Prostate gland (tissue), 2 donors: ENCODE measurements around the gene CETN3. TPM values are rescaled to one million over a fixed set of nuclear protein-coding genes. Genes with fewer than 3 reads are reported as not detected.
A peak's percentile ranks its signal among the peaks of the same experiment; 100 is the strongest.

Experiments used
- DNase-seq: peaks from one replicate; pipeline ENCODE4 v3.0.0-alpha.2; 2019; ENCODE audit warnings: low spot score
- H3K27ac ChIP-seq, 2 donors: fragments of 200-600 bp; sonication (generic); 2 replicates each; pipeline ENCODE4 v1.5.1; 2017 to 2019
- H3K27me3 ChIP-seq: fragments of 200-600 bp; sonication (generic); replicated peaks from 2 replicates; pipeline ENCODE4 v1.5.1; 2019; ENCODE audit not compliant: insufficient read depth
- H3K36me3 ChIP-seq, 2 donors: fragments of 200-600 bp; sonication (generic); 1 replicate in 1 of 2; 2 replicates in 1 of 2; pipeline versions ENCODE4 v1.5.1 to v1.8.1; 2017 to 2019
- H3K4me1 ChIP-seq: fragments of 200-600 bp; sonication (generic); replicated peaks from 2 replicates; pipeline ENCODE4 v1.5.1; 2019
- H3K4me3 ChIP-seq, 2 donors: fragments of 200-600 bp; sonication (generic); 2 replicates each; pipeline ENCODE4 v1.5.1; 2017 to 2019
- H3K9me3 ChIP-seq: fragments of 200-600 bp; sonication (generic); 2 replicates; pipeline ENCODE4 v1.5.1; 2017
- CTCF ChIP-seq, 4 experiments: fragments of 200-600 bp in 2 of 4; fragments of 450-650 bp in 2 of 4; sonication (generic) in 2 of 4; IDR thresholded peaks; 1 replicate in 3 of 4; 2 replicates in 1 of 4; pipeline ENCODE4 v1.5.1; 2016 to 2019; ENCODE audit warnings: antibody characterized with exemption in 4 of 4, mild to moderate bottlenecking in 2 of 4, moderate library complexity in 2 of 4
- POLR2A ChIP-seq: fragments of 450-650 bp; IDR thresholded peaks from one replicate; pipeline ENCODE4 v1.6.1; 2016; ENCODE audit warnings: antibody characterized with exemption, mild to moderate bottlenecking
- POLR2AphosphoS5 ChIP-seq: sonication (generic); formaldehyde crosslinking; IDR thresholded peaks from one replicate; pipeline ENCODE4 v1.6.1; 2017; ENCODE audit warnings: antibody characterized with exemption
- WGBS: methylation state at CpG from one replicate; pipeline ENCODE4 v1.1.5; 2018; 5-methylcytosine and 5-hydroxymethylcytosine counted together
- intact Hi-C: fragments of 100-400 bp; cut with DNase I; formaldehyde crosslinking; loops from one replicate; pipeline ENCODE4 v1.14.2; 2022
- total RNA-seq, 2 donors: library from RNA; depleted of rRNA; stranded (reverse); fragments of >200 nt; gene quantifications; one replicate each; pipeline ENCODE4 v1.1.0, GENCODE V29; 2016

Gene CETN3
- total RNA-seq, 2 donors from 2014 or later = 13.3 to 29.0 TPM

GRCh38 chr5:90408571-90409317, 812 bp downstream of the CETN3 start:
- peak overlapping the region; percentile 62 to 91 for H3K4me3 ChIP-seq
- H3K9me3 ChIP-seq = no peaks in the 10 kb centered on the region
- no peaks in the 10 kb centered on the region for H3K27me3 ChIP-seq
- TF ChIP-seq POLR2AphosphoS5 (no peak), CTCF (IDR thresholded peaks at IDR 0.05) (no peak), POLR2A (no peak)
- H3K36me3 ChIP-seq = no peaks in the 10 kb centered on the region
- no peak for DNase-seq
- no peaks in the 10 kb centered on the region for H3K4me1 ChIP-seq
- H3K27ac ChIP-seq = peak overlapping the region; percentile 91 to 98
- intact Hi-C loops = loop anchor here (2.0 kb wide), 1 partner anchor 66 kb away; the partner anchor contains the start of genes MBLAC2 and POLR3G
- WGBS = 7% methylated on average over 14 of the region's 14 CpGs

GRCh38 chr5:90406466-90406865, 3.1 kb downstream of the CETN3 start:
- Histone ChIP-seq H3K27me3 (no peaks in the 10 kb centered on the region), H3K4me1 (no peaks in the 10 kb centered on the region), H3K4me3 (no peak overlapping the region), H3K27ac (no peak overlapping the region), H3K9me3 (no peaks in the 10 kb centered on the region), H3K36me3 (no peaks in the 10 kb centered on the region)
- TF ChIP-seq CTCF (IDR thresholded peaks at IDR 0.05) (no peak), POLR2A (no peak), POLR2AphosphoS5 (no peak)
- intact Hi-C loops = no loop called here
- DNase-seq = no peak

- no peak overlapping the region for H3K4me3 ChIP-seq
- 55% methylated on average over 1 of the region's 1 CpG for WGBS
- H3K4me1 ChIP-seq = no peaks in the 10 kb centered on the region
- no peak for TF ChIP-seq POLR2A
- TF ChIP-seq CTCF (IDR thresholded peaks at IDR 0.05) = no peak
- no peak for TF ChIP-seq POLR2AphosphoS5
- no peak overlapping the region for H3K27ac ChIP-seq
- no peaks in the 10 kb centered on the region for H3K9me3 ChIP-seq
- no peaks in the 10 kb centered on the region for H3K36me3 ChIP-seq
- H3K27me3 ChIP-seq = no peaks in the 10 kb centered on the region
- DNase-seq = no peak
- intact Hi-C loops = no loop called here
Observed at GRCh38 chr5:90402521-90403255, 6.9 kb downstream of the CETN3 start.

GRCh38 chr5:90399251-90399650, 10.3 kb downstream of the CETN3 start:
- intact Hi-C loops = no loop called here
- H3K9me3 ChIP-seq = no peaks in the 10 kb centered on the region
- no peak overlapping the region for H3K27ac ChIP-seq
- 95% methylated on average over 4 of the region's 4 CpGs for WGBS
- TF ChIP-seq POLR2A = no peak
- no peak for TF ChIP-seq CTCF (IDR thresholded peaks at IDR 0.05)
- TF ChIP-seq POLR2AphosphoS5 = no peak
- no peak for DNase-seq
- H3K4me3 ChIP-seq = no peak overlapping the region
- no peaks in the 10 kb centered on the region for H3K4me1 ChIP-seq
- no peaks in the 10 kb centered on the region for H3K27me3 ChIP-seq
- H3K36me3 ChIP-seq = no peaks in the 10 kb centered on the region
